ENCODE measurements around the gene GALNT17.

The GALNT17 gene

GRCh38 chr7:71466448-71467145 is 334.7 kb downstream of the GALNT17 start (continued):
- no peak for TF ChIP-seq ZNF518A (tag by site-specific recombination; conservative IDR thresholded peaks at IDR 0.05; ENCODE audit: low read depth)
- no peak for TF ChIP-seq ZNF600 (tag by site-specific recombination; IDR thresholded peaks at IDR 0.05)
- no peak for TF ChIP-seq SCRT2 (tag by site-specific recombination; IDR thresholded peaks at IDR 0.05)
- TF ChIP-seq ZNF549 (tag by site-specific recombination; IDR thresholded peaks at IDR 0.05): no peak
- no peak for TF ChIP-seq ZNF529 (tag by site-specific recombination; IDR thresholded peaks at IDR 0.05; ENCODE audit: insufficient replicate concordance)

- H3K9me3 ChIP-seq (ENCODE audit: control insufficient read depth, insufficient read depth, low read depth, low read length): no peaks in the 10 kb centered on the region
- CTCF ChIA-PET: no interaction called here
- TF ChIP-seq ZNF19 (tag by site-specific recombination; IDR thresholded peaks at IDR 0.05; ENCODE audit: low read depth): no peak
- TF ChIP-seq GFI1B (tag by site-specific recombination; IDR thresholded peaks at IDR 0.05): no peak
- POLR2A ChIA-PET: no interaction called here
- no peak overlapping the region for H3K4me3 ChIP-seq (ENCODE audit: low read depth, low read length)
- no peaks in the 10 kb centered on the region for H3K4me1 ChIP-seq (ENCODE audit: control insufficient read depth, insufficient read depth, low read length)
- no peaks in the 10 kb centered on the region for H3K36me3 ChIP-seq (ENCODE audit: control insufficient read depth in 2 of 2, insufficient read depth in 1 of 2, low read length in 2 of 2)
- H3K27ac ChIP-seq (ENCODE audit: extremely low read depth, low read depth, low read length): no peak overlapping the region
Observed at GRCh38 chr7:71470326-71470725, 338.4 kb downstream of the GALNT17 start.

GRCh38 chr7:71470830-71471229 is 338.9 kb downstream of the GALNT17 start:
- no peak overlapping the region for H3K4me3 ChIP-seq (ENCODE audit: low read depth, low read length)
- POLR2A ChIA-PET: no interaction called here
- H3K9me3 ChIP-seq (ENCODE audit: control insufficient read depth, insufficient read depth, low read depth, low read length): no peaks in the 10 kb centered on the region
- CTCF ChIA-PET: interaction anchor here (0.6 kb wide), 1 partner anchor 8 kb away, joined by 5 read pairs; no protein-coding TSS in a partner anchor
- no peaks in the 10 kb centered on the region for H3K36me3 ChIP-seq (ENCODE audit: control insufficient read depth in 2 of 2, insufficient read depth in 1 of 2, low read length in 2 of 2)
- H3K4me1 ChIP-seq (ENCODE audit: control insufficient read depth, insufficient read depth, low read length): no peaks in the 10 kb centered on the region
- no peak overlapping the region for H3K27ac ChIP-seq (ENCODE audit: extremely low read depth, low read depth, low read length)
- no peak for TF ChIP-seq GLI4 (tag by site-specific recombination; IDR thresholded peaks at IDR 0.05)
- no peak for TF ChIP-seq ZNF175 (tag by site-specific recombination; IDR thresholded peaks at IDR 0.05)
- TF ChIP-seq ZNF639 (tag by site-specific recombination; IDR thresholded peaks at IDR 0.05): no peak
- TF ChIP-seq ZNF843 (tag by site-specific recombination; IDR thresholded peaks at IDR 0.05): no peak
- TF ChIP-seq ZNF624 (tag by site-specific recombination; IDR thresholded peaks at IDR 0.05): no peak
- TF ChIP-seq ZBTB49 (tag by site-specific recombination; IDR thresholded peaks at IDR 0.05; ENCODE audit: low read depth): no peak
- TF ChIP-seq ZNF514 (tag by site-specific recombination; IDR thresholded peaks at IDR 0.05): no peak
- TF ChIP-seq BCL6B (tag by site-specific recombination; IDR thresholded peaks at IDR 0.05): no peak
- no peak for TF ChIP-seq ZNF645 (tag by site-specific recombination; IDR thresholded peaks at IDR 0.05)
- TF ChIP-seq KLF10 (tag by site-specific recombination; IDR thresholded peaks at IDR 0.05): no peak
- TF ChIP-seq ZNF223 (tag by site-specific recombination; IDR thresholded peaks at IDR 0.05): no peak
- no peak for TF ChIP-seq ZNF335 (tag by site-specific recombination; conservative IDR thresholded peaks at IDR 0.05)
- TF ChIP-seq ZNF24 (tag by site-specific recombination; IDR thresholded peaks at IDR 0.05): no peak
- no peak for TF ChIP-seq ZNF530 (tag by site-specific recombination; IDR thresholded peaks at IDR 0.05; ENCODE audit: low read depth)
- TF ChIP-seq ZNF214 (tag by site-specific recombination; IDR thresholded peaks at IDR 0.05; ENCODE audit: borderline replicate concordance): no peak
- TF ChIP-seq ZNF19 (tag by site-specific recombination; IDR thresholded peaks at IDR 0.05; ENCODE audit: low read depth): no peak

Measured in HEK293 (cell line).